HL-60 (cell line): ENCODE measurements around the gene C3orf20.

Experiments used
- DNase-seq, 2 experiments: peaks; one replicate each; pipeline ENCODE4 v3.0.0-alpha.2; 2010 to 2020; ENCODE audit warnings: low read depth in 1 of 2, low spot score in 1 of 2
- H3K27ac ChIP-seq: fragments of 250-450 bp; sonication (Bioruptor Pico); replicated peaks from 2 replicates; pipeline ENCODE4 v1.5.1; 2020; ENCODE audit warnings: mild to moderate bottlenecking, moderate library complexity
- H3K27me3 ChIP-seq: fragments of 250-450 bp; sonication (Bioruptor Pico); 2 replicates; pipeline ENCODE4 v1.5.1; 2021; ENCODE audit warnings: mild to moderate bottlenecking, moderate library complexity; ENCODE audit not compliant: insufficient read depth, poor library complexity, severe bottlenecking
- H3K4me3 ChIP-seq: replicated peaks from 2 replicates; pipeline ENCODE4 v1.5.1; 2011; ENCODE audit warnings: mild to moderate bottlenecking, control low read depth, low read length; ENCODE audit not compliant: insufficient read depth
- GABPA ChIP-seq: IDR thresholded peaks from 2 replicates; pipeline ENCODE4 v1.6.1; 2012; ENCODE audit warnings: low read depth
- POLR2AphosphoS5 ChIP-seq: IDR thresholded peaks from 2 replicates; pipeline ENCODE4 v1.6.1; 2012; ENCODE audit warnings: low read depth
- SPI1 ChIP-seq: IDR thresholded peaks from 2 replicates; pipeline ENCODE4 v1.6.1; 2012; ENCODE audit warnings: low read depth, mild to moderate bottlenecking, borderline replicate concordance
- TF ChIP-seq, protein P1 (sequence below): IDR thresholded peaks from 2 replicates; pipeline ENCODE4 v1.6.1; 2012; ENCODE audit warnings: low read depth; ENCODE audit not compliant: insufficient replicate concordance
- TF ChIP-seq, protein P2 (sequence below): IDR thresholded peaks from one replicate; pipeline ENCODE4 v1.5.1; 2011; ENCODE audit warnings: low read length, control low read depth, inconsistent platforms; ENCODE audit not compliant: insufficient read depth

The C3orf20 gene

DNA sequence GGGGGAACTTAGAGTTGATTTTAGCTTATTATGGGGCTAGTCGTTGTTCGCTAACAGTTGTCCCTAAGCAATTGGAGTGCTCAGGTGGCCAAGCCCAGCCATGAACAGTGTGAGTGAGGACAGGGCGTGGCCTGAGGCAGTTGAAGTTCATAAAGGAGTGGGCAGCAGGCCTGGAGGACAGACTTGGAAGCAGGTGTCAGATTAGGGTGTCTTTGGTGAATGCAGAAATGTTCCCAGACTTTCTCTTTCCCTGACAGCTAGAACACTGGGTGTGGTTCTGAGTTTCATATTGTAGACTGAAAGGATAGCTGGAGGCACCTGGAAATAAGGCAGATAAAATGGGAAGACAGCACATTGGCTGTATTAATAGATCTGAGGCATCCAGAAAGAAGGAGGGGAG is 84.0 kb downstream of the C3orf20 start:
- H3K27ac ChIP-seq, result no peak overlapping the region
- no peaks in the 10 kb centered on the region for H3K27me3 ChIP-seq
- TF ChIP-seq GABPA (no peak), POLR2AphosphoS5 (no peak), SPI1 (no peak)
- TF ChIP-seq, protein P1, sequence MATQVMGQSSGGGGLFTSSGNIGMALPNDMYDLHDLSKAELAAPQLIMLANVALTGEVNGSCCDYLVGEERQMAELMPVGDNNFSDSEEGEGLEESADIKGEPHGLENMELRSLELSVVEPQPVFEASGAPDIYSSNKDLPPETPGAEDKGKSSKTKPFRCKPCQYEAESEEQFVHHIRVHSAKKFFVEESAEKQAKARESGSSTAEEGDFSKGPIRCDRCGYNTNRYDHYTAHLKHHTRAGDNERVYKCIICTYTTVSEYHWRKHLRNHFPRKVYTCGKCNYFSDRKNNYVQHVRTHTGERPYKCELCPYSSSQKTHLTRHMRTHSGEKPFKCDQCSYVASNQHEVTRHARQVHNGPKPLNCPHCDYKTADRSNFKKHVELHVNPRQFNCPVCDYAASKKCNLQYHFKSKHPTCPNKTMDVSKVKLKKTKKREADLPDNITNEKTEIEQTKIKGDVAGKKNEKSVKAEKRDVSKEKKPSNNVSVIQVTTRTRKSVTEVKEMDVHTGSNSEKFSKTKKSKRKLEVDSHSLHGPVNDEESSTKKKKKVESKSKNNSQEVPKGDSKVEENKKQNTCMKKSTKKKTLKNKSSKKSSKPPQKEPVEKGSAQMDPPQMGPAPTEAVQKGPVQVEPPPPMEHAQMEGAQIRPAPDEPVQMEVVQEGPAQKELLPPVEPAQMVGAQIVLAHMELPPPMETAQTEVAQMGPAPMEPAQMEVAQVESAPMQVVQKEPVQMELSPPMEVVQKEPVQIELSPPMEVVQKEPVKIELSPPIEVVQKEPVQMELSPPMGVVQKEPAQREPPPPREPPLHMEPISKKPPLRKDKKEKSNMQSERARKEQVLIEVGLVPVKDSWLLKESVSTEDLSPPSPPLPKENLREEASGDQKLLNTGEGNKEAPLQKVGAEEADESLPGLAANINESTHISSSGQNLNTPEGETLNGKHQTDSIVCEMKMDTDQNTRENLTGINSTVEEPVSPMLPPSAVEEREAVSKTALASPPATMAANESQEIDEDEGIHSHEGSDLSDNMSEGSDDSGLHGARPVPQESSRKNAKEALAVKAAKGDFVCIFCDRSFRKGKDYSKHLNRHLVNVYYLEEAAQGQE, result no peak
- TF ChIP-seq, protein P2, sequence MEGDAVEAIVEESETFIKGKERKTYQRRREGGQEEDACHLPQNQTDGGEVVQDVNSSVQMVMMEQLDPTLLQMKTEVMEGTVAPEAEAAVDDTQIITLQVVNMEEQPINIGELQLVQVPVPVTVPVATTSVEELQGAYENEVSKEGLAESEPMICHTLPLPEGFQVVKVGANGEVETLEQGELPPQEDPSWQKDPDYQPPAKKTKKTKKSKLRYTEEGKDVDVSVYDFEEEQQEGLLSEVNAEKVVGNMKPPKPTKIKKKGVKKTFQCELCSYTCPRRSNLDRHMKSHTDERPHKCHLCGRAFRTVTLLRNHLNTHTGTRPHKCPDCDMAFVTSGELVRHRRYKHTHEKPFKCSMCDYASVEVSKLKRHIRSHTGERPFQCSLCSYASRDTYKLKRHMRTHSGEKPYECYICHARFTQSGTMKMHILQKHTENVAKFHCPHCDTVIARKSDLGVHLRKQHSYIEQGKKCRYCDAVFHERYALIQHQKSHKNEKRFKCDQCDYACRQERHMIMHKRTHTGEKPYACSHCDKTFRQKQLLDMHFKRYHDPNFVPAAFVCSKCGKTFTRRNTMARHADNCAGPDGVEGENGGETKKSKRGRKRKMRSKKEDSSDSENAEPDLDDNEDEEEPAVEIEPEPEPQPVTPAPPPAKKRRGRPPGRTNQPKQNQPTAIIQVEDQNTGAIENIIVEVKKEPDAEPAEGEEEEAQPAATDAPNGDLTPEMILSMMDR, result no peak
- H3K4me3 ChIP-seq, result no peak overlapping the region
- DNase-seq, result no peak

DNA sequence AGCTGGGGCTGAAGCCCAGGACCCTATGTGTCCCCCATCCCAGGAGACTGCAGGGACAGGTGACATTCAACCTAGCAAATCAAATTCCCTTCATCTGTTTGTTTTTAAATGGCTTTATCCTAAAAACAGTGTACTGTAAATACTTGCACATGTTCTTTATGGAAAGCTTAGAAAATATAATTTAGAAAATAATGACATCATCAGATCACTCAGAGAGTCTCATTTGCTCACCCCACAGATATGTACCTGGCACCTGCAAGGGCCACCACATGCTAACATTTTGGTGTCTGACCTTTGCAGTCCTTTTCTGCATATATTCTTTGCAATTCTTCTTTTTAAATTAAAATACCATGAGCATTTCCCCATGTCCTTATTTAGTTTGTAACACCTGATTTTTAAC is 85.2 kb downstream of the C3orf20 start:
- no peak overlapping the region for H3K27ac ChIP-seq
- TF ChIP-seq SPI1, result no peak
- no peak for TF ChIP-seq POLR2AphosphoS5
- TF ChIP-seq, protein P2, result no peak
- no peak overlapping the region for H3K4me3 ChIP-seq

DNA sequence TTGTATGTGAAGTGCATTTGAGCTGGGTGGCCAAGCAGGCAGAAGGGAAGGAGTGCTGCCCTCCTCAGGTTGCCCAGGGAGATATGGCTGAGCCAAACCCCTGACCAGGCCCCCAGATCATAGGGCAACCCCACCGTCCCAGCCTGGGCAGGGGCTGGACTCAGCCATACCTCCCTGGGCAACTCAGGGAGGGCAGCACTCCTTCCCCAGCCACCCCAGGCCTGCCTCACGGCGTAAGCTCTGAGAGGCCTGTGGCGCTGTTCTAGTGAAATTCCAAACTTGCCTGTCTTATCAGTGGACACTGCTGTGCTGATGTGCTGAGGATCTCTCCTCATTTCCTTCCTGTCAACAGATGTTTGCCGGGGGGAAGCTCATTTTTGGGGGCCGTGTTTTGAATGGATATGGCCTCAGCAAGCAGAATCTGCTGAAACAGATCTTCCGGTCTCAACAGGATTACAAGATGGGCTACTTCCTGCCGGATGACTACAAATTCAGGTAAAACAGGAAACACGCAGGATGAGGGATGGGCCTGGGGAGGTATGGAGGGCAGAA is 86.3 kb downstream of the C3orf20 start:
- DNase-seq, result no peak
- Histone ChIP-seq H3K27ac (no peak overlapping the region), H3K27me3 (no peaks in the 10 kb centered on the region), H3K4me3 (no peak overlapping the region)
- TF ChIP-seq, protein P2, result no peak
- TF ChIP-seq SPI1 (no peak), POLR2AphosphoS5 (no peak), GABPA (no peak)
- TF ChIP-seq, protein P1, result no peak

More for the DNA sequence above, 85.2 kb downstream of the C3orf20 start:
- H3K27me3 ChIP-seq, result no peaks in the 10 kb centered on the region
- no peak for DNase-seq

DNA sequence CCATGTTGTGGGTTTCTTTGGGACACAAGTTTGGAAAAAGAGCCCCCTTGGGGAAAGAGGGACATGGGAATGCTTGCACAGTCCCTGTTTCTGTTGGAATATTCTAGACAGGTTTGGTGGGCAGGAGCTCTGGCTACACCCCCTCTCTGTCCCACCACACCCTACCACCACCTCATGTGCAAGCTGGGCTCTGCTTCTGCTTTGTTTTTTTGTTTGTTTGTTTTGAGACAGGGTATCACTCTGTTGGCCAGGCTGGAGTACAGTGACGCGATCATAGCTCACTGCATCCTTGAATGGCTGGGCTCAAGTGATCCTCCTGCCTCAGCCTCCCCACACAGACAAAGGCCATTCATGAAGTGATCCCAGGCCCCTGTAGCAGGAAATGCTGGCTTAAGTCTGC is 86.9 kb downstream of the C3orf20 start:
- TF ChIP-seq, protein P1, result no peak
- TF ChIP-seq SPI1 (no peak), POLR2AphosphoS5 (no peak), GABPA (no peak)
- TF ChIP-seq, protein P2, result no peak
- Histone ChIP-seq H3K4me3 (no peak overlapping the region), H3K27me3 (no peaks in the 10 kb centered on the region)

More for the DNA sequence above, 86.9 kb downstream of the C3orf20 start:
- DNase-seq, result no peak
- H3K27ac ChIP-seq, result no peak overlapping the region
